A673 (cell line): ENCODE results near the gene SLIT1. TPM values are rescaled to one million over a fixed set of nuclear protein-coding genes. Genes with fewer than 3 reads are reported as not detected.

Source experiments
- BruUV-seq: library from RNA; stranded (reverse); fragments of 400-500 nt; replicated peaks from 2 replicates; lab custom pipeline; 2021; lab: Mats Ljungman, UMichigan
- CTCF ChIA-PET: fragments of 300-600 bp; sonication (Branson Sonifier 250); formaldehyde crosslinking; loops from one replicate; lab custom pipeline; 2022; ENCODE audit warnings: antibody characterized with exemption; lab: Charles Lee
- POLR2A ChIA-PET: fragments of 300-600 bp; sonication (Branson Sonifier 250); formaldehyde crosslinking; loops from one replicate; lab custom pipeline; 2022; ENCODE audit warnings: antibody characterized with exemption; ENCODE audit not compliant: low non-redundant PET; lab: Charles Lee
- DNase-seq: peaks from one replicate; pipeline ENCODE4 v3.0.0-alpha.2; 2015; ENCODE audit warnings: low spot score
- H3K27ac ChIP-seq: fragments of 200-600 bp; sonication (generic); 2 replicates; pipeline ENCODE4 v1.5.1; 2016; ENCODE audit warnings: mixed run types, low read depth, mild to moderate bottlenecking, mixed read lengths, antibody characterized with exemption, low read length; ENCODE audit not compliant: poor library complexity, severe bottlenecking
- H3K27me3 ChIP-seq: fragments of 200-600 bp; sonication (generic); replicated peaks from 2 replicates; pipeline ENCODE4 v1.6.1; 2017; ENCODE audit warnings: mixed run types, low read depth, mild to moderate bottlenecking, mixed read lengths, antibody characterized with exemption, low read length; ENCODE audit not compliant: insufficient read depth, poor library complexity
- H3K36me3 ChIP-seq: fragments of 200-600 bp; sonication (generic); 2 replicates; pipeline ENCODE4 v1.6.1; 2016; ENCODE audit warnings: mixed run types, mild to moderate bottlenecking, mixed read lengths, antibody characterized with exemption, low read length; ENCODE audit not compliant: insufficient read depth, poor library complexity, severe bottlenecking
- H3K4me1 ChIP-seq: fragments of 200-600 bp; sonication (generic); 2 replicates; pipeline ENCODE4 v1.6.1; 2017; ENCODE audit warnings: mixed run types, mild to moderate bottlenecking, mixed read lengths, antibody characterized with exemption, low read length; ENCODE audit not compliant: insufficient read depth, poor library complexity, severe bottlenecking
- H3K4me3 ChIP-seq: fragments of 200-600 bp; sonication (generic); 2 replicates; pipeline ENCODE4 v1.5.1; 2016; ENCODE audit warnings: low read depth, mixed run types, mild to moderate bottlenecking, mixed read lengths, low read length; ENCODE audit not compliant: poor library complexity, severe bottlenecking
- H3K9me3 ChIP-seq: fragments of 200-600 bp; sonication (generic); 2 replicates; pipeline ENCODE4 v1.6.1; 2016; ENCODE audit warnings: mixed run types, low read depth, mild to moderate bottlenecking, mixed read lengths, antibody characterized with exemption, low read length; ENCODE audit not compliant: poor library complexity, severe bottlenecking
- CTCF ChIP-seq: fragments of 300-800, 200-600 bp; sonication (generic); conservative IDR thresholded peaks from 2 replicates; pipeline ENCODE4 v1.5.1; 2017; ENCODE audit warnings: low read depth, mild to moderate bottlenecking, antibody characterized with exemption, low read length, moderate library complexity, mixed read lengths
- EZH2 ChIP-seq: fragments of 200-600 bp; sonication (generic); IDR thresholded peaks from 2 replicates; pipeline ENCODE4 v1.6.1; 2017; ENCODE audit warnings: borderline replicate concordance, low read depth, mild to moderate bottlenecking, mixed read lengths, antibody characterized with exemption, low read length; ENCODE audit not compliant: poor library complexity, severe bottlenecking
- intact Hi-C: fragments of 100-400 bp; cut with micrococcal nuclease; formaldehyde crosslinking; loops from one replicate; pipeline ENCODE4 v1.10.0; 2022; ENCODE audit not compliant: unreplicated experiment
- total RNA-seq: library from RNA; stranded (reverse); gene quantifications from 2 replicates; pipeline ENCODE4 v1.2.3, GENCODE V29; 2021

The SLIT1 gene
- total RNA-seq, 1 experiment from 2014 or later = 0.43 TPM

GRCh38 chr10:97140902-97141745 is 44.6 kb downstream of the SLIT1 start:
- no peak overlapping the region for H3K27ac ChIP-seq
- ChIA-PET POLR2A (no interaction called here), CTCF (no interaction called here)
- no peaks in the 10 kb centered on the region for H3K9me3 ChIP-seq
- DNase-seq = no peak
- TF ChIP-seq EZH2 (no peak), CTCF (no peak)
- no TSS peak for BruUV-seq
- H3K36me3 ChIP-seq = no peaks in the 10 kb centered on the region
- intact Hi-C loops = no loop called here
- no peak overlapping the region for H3K4me3 ChIP-seq
- peaks cover 6% of the 10 kb centered on the region for H3K4me1 ChIP-seq
- H3K27me3 ChIP-seq = peaks cover 11% of the 10 kb centered on the region

GRCh38 chr10:97140049-97140846 is 45.5 kb downstream of the SLIT1 start:
- ChIA-PET CTCF (no interaction called here), POLR2A (no interaction called here)
- TF ChIP-seq CTCF (no peak), EZH2 (no peak)
- H3K27me3 ChIP-seq = peaks cover 11% of the 10 kb centered on the region
- H3K36me3 ChIP-seq = no peaks in the 10 kb centered on the region
- intact Hi-C loops = no loop called here
- H3K4me3 ChIP-seq = no peak overlapping the region
- DNase-seq = no peak
- BruUV-seq = no TSS peak
- H3K27ac ChIP-seq = no peak overlapping the region
- peaks cover 6% of the 10 kb centered on the region for H3K4me1 ChIP-seq
- no peaks in the 10 kb centered on the region for H3K9me3 ChIP-seq

- Histone ChIP-seq H3K4me1 (peaks cover 6% of the 10 kb centered on the region), H3K27ac (no peak overlapping the region), H3K27me3 (peaks cover 11% of the 10 kb centered on the region), H3K9me3 (no peaks in the 10 kb centered on the region), H3K4me3 (no peak overlapping the region), H3K36me3 (no peaks in the 10 kb centered on the region)
- CTCF ChIA-PET = no interaction called here
- no peak for DNase-seq
- intact Hi-C loops = no loop called here
- BruUV-seq = no TSS peak
- TF ChIP-seq EZH2 = no peak
- TF ChIP-seq CTCF = no peak
- POLR2A ChIA-PET = no interaction called here
These were observed 46.1 kb downstream of the SLIT1 start for GRCh38 chr10:97139651-97140048.
